NCI-H187 treated with DMSO at 0.1 percent for 48 hours (cell line): ENCODE measurements around the gene BTF3.

Experiments used
- DNase-seq: peaks from one replicate; lab custom pipeline; 2025; lab: John Stamatoyannopoulos, UW

The BTF3 gene

DNA sequence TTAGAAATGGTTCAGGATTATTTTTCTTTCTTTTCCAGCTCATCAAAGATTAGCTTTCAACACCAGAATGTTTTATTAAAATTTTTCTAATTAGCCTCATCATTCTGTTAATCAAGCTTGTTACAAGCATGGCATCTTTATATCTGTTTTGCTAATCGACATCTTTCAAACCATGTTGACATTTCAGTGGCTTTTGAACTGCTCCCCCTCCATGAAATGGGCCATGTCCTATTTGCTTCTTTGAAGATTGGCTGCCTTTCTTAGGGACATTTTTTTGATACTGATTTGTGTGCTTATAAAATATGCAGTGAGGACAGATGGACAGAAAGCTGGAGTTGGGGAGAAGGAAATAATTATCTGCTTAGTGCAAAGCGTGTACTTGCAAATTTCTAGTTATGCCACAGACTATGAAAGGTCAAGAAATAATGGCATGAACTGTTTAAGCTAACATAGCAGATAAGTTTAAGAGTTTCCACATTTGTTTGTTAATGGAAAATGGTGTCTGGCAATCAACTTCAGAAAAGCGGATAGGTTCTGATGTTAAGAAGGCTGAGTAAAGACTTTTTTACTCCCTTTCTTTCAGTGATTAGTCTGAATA is 27.5 kb downstream of the BTF3 start:
- no peak for DNase-seq

DNA sequence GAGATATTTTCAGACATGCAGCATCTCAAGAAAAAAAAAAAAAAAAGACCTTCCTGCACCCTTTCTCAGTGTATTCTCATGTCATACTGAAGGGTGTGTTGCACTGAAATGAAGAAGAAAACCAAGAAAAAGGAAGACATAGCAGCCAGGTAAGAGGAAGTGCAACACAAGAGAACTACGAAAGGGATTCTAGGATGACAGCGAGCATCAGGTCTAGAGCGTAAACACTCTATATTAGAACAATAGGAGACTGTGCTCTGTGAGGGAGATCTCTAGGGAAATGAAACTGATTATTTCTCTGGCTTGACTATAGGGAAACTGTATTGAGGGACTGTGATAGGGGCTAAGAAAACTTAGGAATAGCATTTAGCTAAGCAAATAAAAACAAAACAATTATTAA is 30.0 kb downstream of the BTF3 start:
- no peak for DNase-seq

DNA sequence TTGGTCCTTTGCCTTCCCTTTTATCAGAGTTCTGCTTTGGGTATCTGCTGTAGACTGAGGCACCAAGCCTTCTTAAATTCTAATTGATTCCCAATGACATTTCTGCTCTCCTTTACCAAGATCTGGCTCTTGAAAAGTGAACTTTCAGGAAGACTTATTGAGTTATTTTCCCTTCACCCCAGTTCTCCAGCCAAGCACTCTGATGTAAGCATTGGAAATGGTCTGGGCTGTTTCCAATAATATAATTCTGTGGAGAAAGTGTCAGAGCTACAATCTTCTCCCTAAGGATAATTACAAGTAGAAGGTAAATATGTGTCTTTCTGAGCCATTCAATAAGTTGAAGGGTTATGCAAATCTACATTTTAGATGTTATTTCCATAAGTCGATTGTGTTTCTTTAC is 30.8 kb downstream of the BTF3 start:
- DNase-seq: no peak

DNA sequence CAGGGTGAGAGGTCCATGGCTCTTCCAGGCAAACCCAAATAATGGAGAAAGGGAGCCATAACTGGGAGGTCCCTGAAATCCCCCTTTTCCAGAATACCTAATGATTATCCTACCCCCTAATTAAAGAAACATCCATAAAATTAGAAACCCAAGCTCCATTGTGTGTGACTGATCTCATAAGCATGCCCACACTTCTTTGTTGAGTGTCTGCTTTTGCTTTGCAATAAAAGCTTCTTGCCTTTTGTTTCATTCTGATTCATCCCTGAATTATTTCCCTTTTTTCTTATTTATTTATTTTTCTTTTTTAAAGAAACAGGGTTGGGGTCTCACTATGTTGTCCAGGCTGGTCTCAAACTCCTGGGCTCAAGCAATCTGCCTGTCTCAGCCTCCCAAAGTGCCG is 33.1 kb downstream of the BTF3 start:
- DNase-seq: no peak

DNA sequence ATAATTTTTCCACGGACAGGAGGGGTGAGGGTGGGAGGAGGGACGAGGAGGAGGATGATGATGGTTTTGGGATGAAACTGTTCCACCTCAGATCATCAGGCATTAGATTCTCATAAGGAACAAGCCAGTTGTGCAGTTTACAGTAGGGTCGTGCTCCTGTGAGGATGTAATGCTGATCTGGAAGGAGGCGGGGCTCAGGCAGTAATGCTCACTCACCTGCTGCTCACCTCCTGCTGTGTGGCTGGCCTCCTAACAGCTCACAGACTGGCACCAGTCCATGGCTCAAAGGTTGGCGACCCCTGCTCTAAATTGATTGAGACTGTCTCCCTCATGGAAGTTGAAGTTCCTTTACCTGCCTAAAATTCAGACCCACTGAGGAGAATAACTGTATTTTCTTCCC is 34.0 kb downstream of the BTF3 start:
- DNase-seq: no peak

DNA sequence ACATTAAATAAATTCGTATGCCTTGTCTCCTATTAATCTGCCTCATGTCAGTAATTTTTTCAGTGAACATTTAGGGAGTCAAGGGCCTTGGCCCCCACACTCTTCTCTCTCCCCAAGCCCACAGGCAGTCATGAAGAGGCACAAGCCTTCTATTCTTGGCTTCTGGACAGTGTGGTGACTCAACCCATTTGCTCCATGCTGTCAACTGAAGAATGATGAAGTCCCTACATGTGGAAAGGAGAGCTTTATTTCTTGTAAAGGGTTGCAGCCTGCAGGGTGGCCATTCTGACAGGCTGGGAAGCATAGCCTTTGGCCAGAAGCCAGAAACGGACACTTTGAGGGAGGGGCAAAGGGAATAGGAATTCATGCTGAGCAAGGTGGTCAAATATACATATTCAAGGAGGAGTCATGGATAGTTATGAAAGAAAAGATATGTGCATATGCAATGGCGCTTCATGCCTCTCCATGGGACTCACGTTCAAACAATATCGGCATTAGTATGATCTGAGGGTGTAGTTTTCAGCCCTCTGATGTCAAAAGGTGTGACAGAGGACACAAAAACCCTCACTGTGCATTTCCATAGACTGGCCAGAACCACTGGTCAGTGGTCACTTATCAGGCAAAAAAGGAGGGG is 35.9 kb downstream of the BTF3 start:
- no peak for DNase-seq

DNA sequence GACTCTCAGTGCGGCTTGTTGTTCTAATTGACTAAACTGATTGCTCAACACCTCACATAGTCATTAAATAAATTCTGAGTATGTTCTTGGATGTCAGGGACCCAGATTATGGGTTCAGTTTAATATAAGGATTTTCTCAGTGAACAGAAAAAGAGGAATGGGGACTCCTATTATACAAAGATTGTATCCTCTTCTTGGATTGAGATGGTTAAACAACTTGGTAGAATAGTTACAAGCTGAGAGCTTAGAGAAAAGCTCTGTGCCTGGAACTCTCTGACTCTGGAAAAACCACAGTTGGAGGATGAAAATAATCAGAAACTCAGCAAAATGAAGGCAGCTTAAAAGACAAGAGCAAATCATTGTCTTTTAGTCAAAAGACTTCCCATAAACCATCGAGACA is 36.7 kb downstream of the BTF3 start:
- no peak for DNase-seq

DNA sequence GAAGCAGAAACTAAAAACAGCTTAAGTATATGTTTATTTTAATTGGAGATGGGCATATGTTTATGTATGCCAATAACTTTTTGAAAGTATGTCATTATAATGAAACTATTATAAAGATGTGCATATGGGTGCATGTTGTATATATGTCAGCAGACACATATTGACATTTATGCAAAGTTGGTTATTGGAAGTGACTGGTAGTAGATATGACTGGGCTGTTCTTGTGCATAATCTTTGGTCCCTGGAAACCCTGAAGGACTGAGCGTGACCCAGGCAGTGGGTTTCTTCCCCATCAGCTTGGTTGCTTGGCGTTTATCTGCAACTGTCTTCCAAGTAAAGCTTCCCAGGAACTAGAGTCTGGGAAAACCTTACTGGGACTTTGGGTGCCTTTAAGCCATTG is 41.5 kb downstream of the BTF3 start:
- no peak for DNase-seq

DNA sequence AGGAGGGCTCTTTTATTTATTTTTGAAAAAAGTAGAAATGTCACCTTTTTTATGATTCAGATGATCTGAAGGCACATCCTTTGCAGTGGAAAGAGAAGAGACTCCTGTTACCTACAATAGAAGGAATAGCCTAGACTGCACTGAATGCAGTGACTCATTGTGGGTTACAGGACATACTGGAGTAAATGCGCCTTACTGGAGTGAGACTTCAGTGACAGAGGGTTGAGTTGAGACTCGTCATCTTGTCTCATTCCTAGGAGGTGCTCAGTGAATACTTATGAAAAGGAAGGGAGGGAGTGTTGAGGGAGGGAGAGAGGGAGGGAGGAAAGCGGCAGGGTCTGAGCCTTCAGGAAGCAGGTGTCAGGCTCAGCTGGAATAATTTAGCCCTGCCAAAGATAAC is 42.0 kb downstream of the BTF3 start:
- no peak for DNase-seq

DNA sequence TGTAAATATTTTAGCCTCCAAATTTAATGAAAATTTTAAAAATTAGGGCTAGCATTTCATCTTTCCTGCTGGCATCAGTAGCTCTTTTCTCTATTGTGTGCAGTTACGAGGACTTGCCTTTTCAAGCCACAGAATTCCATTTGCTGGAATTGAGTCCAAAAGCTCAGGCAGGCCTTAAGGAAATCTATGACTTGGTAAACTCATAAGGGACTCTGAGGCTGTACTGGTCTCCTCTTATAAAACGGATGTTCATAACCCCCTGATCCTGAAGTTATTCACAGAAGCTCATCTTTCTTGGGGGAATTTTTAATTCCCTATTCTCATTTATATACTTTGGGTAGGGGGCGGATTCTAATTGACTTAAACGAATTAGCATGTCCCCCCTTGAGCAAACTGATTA is 43.8 kb downstream of the BTF3 start:
- no peak for DNase-seq

DNA sequence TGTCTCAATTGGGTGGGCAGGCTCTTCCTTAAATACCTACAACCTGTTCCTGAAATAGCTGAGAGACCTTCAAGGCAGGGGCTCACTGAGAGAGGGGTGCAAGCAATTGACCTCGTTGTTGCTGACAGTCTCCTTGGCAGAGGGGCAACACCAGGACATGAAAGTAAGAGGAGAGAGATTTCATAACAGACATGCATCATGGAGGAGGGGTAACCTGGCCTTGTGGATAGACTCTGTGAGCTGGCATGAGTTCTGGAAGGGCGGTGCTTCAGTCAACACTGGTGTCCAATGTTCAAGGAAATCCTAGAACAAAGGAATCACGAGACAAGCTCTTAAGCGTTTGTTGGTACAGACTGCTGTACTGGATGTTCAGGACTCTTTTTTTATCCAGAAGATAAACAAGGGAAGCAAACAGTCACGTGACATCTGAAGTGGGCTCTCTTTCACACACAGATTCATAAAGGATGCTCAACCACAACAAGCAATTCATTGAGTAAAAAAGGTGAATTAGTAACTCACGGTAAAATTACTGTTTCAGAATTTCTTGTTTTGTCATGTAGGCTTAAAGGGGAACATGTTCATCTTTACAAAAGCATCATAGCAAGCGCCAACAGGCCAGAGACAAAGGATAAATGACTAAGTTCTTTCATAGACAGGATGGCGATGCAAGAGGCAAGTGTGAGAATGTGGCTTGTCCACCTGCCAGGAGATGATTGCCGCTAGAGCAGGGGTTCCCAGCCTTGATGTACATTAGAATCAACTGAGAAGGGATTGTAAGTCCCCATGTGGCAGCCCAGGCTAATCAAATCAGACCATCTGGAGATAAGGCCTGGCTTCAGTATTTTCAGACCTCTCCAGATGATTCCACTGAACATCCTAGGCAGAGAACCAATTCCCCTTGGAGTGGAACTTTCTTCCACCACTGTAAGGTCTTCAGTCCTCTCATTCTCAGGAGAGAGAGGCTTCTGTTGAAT is 46.5 kb downstream of the BTF3 start:
- peak; percentile 91 for DNase-seq

DNA sequence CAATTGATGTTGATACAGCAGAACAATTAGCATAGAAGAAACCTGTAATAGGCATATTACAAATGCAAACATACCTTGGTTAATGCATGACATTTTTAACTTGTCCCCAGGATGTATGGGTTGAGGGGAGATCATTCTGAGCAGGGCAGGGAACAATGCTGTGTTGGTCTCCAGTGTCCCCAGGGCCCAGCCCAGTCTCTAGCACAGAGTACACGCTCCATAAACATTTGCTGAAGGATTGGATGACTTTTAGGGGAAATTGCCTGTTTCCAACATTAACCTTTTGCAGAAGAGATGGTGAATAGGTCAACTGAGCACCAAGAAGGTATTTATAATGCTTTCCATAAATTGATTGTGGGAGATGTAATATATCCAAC is 47.1 kb downstream of the BTF3 start:
- DNase-seq: no peak

DNA sequence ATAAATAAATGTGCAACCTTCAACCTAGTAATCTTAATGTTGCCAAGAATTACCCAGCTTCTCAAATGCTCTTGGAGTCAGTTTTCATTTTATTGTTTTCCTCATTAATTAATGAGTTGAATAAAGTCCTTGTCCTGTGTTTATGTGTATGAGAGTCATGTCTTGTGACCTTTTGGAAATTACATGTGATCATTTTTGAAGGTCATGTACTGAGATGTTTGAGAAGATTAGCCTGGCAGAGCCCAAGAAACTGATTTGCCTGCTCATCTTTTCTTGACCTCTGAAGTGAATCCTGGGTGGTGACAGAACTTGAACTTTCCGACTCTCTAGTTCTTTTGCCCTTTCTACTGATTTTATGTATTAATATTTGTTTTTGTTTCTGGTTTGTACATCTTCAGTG is 51.8 kb downstream of the BTF3 start:
- no peak for DNase-seq

DNA sequence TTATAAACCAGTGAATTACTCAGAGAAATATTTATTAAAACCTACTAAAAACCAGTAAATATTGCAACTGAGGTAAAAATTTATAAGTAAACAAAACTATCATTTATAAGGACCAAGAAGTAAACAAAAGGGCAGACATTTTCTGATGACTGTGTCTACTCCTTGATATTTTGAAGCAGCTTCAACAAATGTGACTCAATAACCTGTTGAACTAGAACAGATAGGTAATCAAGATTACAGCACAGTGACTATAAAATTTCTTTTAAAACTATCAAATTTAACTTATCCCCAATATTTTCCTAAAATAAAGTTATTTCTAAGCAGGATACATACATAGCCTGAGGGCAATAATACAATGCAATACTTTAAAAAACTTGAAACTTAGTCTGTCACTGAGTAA is 54.4 kb downstream of the BTF3 start:
- no peak for DNase-seq
